SU-DHL-6 (cell line): ENCODE data around the gene SLC5A5.

Experiments used
- EZH2phosphoT487 ChIP-seq: fragments of 200-600 bp; sonication (generic), shearing (Covaris generic); conservative IDR thresholded peaks from 2 replicates; pipeline ENCODE4 v1.6.1; 2018; ENCODE audit warnings: mild to moderate bottlenecking, antibody characterized with exemption, low read length, moderate library complexity, mixed read lengths
- TF ChIP-seq, protein P1 (sequence below): fragments of 200-600 bp; sonication (generic); IDR thresholded peaks from one replicate; pipeline ENCODE4 v1.5.1; 2017; ENCODE audit warnings: antibody characterized with exemption, mild to moderate bottlenecking, low read length, moderate library complexity; ENCODE audit not compliant: insufficient read depth, poor library complexity, severe bottlenecking

DNA sequence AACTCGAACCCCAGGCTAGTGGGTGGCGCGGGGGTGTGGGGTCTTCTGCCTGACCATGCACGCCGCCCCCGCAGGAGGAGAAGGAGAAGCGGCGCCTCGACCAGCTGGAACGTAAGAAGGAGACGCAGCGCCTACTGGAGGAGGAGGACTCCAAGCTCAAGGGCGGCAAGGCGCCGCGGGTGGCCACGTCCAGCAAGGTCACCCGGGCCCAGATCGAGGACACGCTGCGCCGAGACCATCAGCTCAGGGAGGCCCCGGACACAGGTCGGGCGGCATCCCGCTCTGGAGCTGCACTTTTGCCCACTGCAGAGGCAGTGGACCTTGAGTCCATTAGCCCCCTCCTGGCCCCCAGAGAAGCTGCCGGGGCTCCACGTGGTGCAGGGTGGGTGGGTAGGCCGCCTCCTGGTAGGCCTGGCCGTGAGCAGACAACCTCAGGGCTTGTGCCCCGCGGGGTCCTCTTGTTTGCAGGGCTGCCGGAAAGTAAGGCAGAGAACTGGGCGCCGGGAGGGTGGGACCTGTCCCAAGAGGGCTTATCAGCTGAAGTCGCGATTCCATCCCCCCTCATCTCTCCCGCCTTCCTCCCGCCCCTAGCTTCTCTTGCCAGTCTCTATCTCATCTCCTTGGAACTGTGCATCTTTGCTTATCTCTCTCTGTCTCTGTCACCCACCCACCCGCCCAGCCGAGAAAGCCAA, 71.0 kb downstream of the SLC5A5 start:
- no peak for TF ChIP-seq EZH2phosphoT487
- TF ChIP-seq, protein P1, sequence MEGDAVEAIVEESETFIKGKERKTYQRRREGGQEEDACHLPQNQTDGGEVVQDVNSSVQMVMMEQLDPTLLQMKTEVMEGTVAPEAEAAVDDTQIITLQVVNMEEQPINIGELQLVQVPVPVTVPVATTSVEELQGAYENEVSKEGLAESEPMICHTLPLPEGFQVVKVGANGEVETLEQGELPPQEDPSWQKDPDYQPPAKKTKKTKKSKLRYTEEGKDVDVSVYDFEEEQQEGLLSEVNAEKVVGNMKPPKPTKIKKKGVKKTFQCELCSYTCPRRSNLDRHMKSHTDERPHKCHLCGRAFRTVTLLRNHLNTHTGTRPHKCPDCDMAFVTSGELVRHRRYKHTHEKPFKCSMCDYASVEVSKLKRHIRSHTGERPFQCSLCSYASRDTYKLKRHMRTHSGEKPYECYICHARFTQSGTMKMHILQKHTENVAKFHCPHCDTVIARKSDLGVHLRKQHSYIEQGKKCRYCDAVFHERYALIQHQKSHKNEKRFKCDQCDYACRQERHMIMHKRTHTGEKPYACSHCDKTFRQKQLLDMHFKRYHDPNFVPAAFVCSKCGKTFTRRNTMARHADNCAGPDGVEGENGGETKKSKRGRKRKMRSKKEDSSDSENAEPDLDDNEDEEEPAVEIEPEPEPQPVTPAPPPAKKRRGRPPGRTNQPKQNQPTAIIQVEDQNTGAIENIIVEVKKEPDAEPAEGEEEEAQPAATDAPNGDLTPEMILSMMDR = no peak
